NCI-H2029 (cell line): ENCODE measurements around the gene FCRLA.
"Not testable (repeated sequence)": the region's sequence is repeated elsewhere in the genome, so short reads cannot be mapped to it uniquely, and the experiment has no call there.

Experiments
- DNase-seq: peaks from one replicate; lab custom pipeline; 2025; lab: John Stamatoyannopoulos, UW

FCRLA gene

DNA sequence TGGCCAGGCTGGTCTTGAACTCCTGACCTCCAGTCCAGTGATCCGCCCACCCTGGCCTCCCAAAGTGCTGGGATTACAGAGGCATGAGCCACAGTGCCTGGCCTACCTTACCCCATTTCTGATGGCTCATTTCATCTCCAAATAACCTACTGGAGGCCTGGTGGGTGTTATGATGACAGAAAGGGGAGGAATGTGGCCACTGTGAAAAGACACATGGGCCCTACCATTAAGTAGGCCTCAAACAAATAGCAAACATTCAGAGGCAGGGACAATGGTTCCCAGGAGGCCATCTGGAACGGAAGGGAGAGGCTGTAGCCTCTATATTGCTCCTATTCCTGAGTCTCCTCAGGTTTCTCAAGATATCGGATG lies 932 bp upstream of the FCRLA start:
- DNase-seq: no peak

DNA sequence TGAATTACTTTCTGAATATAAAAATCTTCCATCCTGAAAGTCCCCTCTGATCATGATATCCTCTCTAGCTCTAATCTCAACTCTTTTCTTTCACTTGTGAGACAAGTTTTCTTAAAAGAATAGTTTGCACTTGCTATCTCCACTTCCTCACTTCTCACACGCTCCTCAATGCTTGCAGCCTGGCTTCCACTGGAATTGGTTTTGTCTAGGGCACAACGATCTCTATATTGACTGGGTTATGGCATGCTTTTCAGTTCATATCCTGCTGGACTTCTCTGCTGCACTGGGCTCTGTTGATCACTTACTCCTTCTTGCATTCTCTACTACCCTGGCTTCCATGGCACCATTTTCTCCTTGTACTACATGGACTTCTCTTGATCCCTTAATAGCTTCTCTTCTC lies 474 bp downstream of the FCRLA start:
- no peak for DNase-seq

DNA sequence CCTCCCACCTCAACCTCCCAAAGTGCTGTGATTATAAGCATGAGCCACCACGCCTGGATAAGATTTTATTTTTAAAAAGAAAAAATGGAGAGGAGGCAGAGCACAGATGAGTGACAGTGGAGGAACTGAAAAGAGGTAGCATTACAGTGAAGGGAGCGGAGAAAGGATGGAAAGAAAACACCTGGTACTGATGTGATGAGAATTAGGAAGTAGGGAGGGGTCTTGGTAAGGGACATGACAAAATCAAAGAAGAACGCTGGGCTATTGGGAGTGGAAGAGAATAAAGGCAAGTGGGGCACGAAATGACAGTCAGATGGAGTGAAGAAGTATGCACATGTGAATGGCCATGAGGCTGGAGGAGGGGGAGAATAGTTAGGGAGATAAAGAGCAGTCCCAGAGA lies 2.3 kb downstream of the FCRLA start:
- no peak for DNase-seq

DNA sequence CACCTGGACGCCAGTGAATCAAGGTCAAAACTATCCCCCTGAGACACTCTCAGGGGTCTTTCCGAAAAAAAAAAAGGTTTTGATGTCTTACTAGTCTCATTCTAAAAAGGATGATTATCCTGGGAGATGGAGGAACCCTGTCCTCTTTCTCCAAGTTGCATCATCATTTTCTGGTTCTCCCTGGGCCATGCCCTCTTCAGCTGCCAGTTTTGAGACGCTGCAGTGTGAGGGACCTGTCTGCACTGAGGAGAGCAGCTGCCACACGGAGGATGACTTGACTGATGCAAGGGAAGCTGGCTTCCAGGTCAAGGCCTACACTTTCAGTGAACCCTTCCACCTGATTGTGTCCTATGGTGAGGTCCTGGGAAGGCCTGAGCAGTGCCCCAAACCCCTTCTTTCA lies 3.5 kb downstream of the FCRLA start:
- DNase-seq: no peak

DNA sequence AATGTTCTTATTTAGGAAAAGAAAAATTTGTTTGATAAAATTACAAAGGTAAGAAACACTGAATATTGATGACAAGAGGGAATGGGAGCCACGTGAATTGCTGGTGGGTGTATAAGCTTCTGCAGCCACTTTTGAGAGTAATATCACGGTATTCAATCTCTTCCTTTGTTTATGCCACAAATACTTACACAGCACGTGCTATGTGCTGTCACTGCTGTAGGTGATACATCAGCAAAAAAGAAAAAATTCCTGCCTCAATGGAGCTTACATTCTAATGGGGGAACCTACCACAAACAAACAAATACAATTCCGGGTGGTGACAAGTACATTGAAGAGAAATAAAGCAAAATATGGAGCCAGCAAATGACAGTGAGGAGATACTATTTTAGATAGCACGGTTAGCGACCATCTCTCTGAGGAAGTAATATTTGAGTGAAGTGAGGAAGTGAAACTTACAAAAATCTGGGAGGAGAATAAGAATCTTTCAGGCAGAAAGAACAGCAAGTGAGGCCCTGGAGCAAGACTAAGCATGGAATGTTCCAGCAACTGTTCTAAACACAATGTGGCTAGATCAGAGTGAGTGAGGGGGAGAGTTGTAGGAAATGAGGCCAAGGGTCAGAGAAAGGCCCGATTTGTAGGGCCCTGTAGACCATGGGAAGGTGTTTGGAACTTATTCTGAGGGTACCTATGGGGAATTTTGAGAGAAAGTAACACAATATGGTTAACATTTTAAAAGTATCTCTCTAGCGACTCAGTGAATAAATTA lies 11.7 kb downstream of the FCRLA start:
- DNase-seq: no peak

DNA sequence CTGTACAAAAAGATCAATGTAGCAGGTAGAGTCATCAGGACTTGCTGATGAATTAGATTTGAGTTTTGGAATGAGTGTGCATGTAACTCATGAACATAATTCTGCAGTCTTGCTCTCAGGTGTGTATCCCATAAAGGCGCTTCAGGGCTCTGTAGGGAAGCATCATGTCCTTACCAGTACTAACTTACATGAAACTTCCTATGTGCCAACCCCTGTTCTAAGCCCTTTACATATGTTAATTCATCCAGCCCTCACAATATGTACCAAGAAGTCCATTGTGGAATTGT lies 12.2 kb downstream of the FCRLA start:
- DNase-seq: no peak

DNA sequence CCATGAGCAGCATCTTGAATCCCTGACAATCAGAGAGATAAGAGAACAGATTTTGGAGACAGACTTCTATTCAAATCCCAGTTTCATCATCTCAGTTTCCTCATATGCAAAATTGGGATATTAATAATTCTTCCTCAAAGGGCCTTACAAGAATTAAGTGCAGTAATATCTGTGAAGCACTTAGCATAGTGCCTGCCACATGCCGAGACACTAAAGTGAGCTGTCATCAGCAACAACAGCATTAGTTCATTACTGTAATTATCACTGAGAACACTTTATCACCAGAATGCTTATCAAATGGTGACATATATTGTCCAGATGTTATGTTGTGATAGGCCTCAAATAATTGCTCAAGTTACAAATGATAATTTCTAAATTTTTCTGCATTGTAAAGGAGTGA lies 13.4 kb downstream of the FCRLA start:
- DNase-seq: no peak

DNA sequence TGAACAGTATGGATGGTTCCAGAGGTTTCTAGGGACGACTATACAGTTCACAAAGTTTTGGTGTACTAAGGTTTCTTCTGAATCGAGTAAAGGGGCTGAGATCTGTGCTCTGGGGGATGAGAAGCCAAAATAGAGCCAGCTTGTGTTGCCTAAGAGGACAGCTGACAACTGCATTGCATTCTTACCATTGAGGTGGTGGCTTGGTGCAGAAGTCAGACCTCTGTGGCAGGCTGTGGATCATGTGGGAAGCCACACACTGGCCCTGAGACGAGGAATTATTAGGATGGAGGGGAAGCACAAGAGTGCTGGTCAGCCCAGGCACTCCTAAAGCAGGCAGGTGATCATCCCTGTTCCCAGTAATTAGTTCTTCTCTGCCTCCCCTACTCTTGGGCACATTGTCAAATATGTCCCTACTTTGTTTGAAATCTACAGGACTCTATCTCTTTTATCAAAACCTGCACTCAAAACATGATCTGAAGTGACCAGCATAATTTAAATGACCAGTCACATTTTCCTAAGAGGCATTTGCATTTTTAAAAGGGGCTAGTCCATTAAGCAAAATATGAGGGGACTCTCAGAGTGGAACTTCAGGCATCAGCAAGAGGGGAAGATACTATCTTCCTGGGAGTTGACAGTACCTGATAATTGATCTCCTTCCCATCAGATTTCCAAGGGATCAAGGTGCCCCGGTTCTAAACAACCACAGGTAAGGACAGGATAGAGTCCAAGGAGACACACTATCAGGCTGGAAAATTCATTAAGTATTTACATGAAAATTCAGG lies 14.1 kb downstream of the FCRLA start, which contains the start of gene FCRLB:
FCRLB (plus strand) TSS at position 589 of the 782 bp plus-strand sequence. CDS start 1,129 bp downstream, outside the sequence.
- DNase-seq: no peak

DNA sequence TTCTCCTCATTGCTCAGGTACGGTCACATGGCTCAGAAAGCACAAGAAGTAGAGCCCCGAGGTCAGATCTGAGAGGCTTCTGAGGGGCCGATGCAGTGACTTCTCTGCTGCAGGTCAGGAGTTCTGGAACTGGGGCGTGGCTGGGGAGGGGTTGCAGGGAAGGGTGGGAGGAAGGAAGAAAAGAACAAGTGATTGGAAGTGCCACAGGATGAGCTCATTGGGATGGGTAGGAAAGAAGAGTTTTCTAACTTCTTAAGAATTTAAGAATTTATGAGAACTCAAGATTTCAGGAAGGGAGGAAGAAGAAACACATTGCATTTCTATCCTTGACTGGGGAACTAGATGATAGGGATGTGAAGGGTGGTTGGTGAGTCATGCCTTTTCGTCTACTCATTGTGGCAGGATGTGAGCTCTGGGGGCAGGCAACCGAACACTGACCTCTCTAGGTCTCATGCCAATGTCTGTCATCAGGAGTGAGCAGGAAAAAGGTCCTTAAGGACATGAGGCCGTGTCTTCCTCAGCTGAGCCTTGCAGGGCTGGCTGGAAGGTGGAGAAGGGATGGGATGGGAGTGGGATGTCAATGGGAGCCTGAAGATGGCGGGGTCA lies 14.8 kb downstream of the FCRLA start:
- DNase-seq: no peak

DNA sequence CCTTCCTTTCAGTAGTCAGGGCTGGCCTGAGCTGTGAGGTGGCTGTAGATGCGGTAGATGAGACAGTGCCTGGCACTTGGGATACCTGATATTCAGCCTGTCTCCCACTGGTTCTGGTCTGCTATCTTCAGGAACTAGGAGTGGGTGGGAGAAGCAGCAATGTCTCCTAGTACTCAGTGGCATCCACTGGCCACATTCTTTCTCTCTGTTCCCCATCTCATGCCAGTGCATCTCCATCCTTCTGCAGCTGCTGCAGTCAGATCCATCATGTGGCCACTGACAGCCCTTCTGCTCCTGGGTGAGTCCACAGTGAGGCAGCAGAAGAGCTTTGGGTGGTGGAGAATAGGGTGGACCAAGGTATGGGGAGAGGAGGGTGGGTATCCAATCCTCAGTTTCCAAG lies 15.4 kb downstream of the FCRLA start:
- DNase-seq: no peak

DNA sequence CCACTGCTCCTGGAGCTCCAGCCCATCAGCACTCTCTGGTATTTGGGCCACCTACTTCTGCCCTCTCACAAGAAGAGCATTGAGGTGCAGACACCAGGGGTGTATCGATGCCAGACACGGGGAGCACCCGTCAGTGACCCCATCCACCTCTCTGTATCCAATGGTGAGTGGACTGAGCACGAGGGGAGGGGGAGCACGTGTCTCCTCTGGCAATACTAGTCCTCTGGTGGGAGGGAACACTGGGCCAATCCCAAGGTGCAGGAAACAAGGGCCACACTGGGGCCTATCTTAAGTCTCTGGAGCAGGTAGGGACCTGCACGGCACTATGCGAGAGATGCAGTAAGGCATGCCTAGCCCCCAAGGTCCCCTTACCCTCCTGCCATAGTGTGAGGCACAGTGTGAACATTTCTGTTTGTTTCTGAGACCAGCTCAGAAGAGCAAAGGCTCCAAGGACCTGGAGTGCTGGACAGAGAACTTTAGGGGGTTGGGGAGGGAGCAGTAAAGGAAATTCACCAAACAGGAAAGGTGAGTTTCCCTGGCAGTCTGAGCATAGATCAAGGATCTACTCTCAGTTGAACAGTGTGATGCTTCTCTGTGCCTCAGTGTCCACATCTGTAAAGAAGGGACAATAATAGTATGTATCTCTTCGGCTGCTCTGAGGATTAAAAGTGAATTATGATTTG lies 16.6 kb downstream of the FCRLA start:
- DNase-seq: no peak

DNA sequence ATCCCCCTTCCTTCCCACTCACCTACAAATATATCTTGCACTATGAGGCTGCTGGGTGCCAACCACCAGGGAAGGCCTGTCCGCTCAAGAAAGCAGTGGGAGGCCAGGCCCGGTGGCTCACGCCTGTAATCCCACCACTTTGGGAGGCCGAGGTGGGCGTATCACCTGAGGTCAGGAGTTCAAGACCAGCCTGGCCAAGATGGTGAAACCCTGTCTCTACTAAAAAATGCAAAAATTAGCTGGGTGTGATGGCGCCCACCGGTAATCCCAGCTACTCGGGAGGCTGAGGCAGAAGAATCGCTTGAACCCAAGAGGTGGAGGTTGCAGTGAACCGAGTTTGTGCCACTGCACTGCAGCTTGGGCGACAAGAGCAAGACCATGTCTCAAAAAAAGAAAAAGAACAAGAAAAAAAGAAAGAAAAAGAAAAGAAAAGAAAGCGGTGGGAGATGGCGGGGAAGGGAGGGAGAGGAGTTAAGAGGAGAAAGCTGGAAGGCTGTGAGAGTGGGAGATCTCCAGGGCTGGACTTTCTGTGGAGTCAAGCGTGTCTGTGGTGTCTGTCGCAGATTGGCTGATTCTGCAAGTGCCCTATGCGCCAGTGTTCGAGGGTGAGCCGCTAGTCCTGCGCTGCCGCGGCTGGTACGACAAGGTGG lies 18.4 kb downstream of the FCRLA start:
- not testable (repeated sequence) for DNase-seq

DNA sequence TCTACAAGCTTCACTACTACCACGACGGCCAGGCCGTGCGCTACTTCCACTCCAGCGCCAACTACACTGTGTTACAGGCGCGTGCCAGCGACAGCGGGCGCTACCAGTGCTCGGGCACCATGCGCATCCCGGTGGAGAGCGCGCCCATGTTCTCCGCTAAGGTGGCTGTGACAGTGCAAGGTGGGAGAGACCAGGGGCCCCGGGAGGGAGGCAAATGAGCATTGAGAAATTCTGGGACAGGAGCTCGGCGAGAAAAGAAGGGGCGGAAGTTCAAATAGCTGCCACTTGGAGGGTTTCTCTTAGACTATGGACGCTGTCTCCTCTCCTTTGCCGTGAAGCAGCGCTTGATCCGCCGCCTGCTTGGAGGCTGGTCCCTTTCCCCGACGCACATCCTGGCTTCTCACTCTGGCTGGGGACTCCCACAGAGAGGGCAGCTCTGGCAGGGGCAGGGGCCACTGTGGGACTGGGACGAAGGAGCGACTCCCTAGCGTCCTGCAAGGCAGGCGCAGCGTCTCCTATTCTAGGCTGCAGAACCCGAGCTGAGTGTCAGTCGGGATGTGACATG lies 19.0 kb downstream of the FCRLA start:
- DNase-seq: no peak

DNA sequence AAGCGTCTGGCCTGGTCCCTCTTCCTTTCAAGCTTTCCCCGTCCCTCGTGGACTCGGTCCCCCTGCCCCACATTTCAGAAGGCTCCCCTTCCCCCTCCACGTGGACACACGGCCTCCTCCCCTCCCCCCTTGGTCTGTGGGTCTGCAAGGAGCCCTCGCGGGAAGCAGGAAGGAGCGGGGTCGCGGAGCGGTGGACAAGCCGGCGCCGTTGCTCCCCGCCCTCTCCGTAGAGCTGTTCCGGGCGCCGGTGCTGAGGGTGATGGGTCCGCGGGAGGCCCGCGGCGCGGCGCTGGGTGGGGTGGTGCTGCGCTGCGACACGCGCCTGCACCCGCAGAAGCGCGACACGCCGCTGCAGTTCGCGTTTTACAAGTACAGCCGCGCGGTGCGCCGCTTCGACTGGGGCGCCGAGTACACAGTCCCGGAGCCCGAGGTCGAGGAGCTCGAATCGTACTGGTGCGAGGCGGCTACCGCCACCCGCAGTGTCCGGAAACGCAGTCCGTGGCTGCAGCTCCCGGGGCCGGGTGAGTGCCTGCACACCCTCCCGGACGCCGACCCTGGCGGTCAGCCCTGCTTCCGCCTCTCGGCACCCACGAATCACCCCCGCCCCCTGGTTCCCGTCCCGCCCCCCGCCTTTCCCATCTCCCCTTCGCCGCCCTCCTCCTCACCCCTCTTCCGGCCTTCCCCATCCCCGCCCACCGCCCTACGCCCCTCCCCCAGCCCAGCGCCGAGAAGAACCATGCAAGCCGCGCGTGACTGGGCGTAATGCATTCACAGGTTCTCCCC lies 19.6 kb downstream of the FCRLA start:
- peak; percentile 9 for DNase-seq

DNA sequence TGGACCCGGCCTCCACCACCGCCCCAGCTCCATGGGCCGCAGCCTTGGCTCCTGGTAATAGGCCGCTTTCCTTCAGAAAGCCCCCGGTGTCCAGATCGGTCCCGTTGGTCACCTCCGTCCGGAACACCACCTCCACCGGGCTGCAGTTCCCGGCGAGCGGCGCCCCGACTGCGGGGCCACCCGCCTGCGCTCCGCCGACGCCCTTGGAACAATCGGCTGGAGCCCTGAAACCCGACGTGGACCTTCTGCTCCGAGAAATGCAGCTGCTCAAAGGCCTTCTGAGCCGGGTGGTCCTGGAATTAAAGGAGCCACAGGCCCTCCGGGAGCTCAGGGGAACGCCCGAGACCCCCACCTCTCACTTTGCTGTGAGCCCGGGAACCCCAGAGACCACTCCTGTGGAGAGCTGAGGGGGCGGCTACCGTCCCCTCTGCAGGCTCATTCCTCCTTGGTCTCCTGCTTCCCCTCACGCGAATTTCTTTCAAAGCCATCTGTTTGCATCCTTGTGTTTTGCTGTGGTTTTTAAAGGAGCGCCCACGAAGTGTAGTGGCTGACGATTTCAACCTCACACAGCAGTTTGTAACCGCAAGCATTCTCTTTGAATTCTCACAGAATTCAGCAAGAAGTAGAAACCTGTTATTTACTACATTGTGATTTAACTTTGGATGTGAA lies 20.4 kb downstream of the FCRLA start:
- no peak for DNase-seq

DNA sequence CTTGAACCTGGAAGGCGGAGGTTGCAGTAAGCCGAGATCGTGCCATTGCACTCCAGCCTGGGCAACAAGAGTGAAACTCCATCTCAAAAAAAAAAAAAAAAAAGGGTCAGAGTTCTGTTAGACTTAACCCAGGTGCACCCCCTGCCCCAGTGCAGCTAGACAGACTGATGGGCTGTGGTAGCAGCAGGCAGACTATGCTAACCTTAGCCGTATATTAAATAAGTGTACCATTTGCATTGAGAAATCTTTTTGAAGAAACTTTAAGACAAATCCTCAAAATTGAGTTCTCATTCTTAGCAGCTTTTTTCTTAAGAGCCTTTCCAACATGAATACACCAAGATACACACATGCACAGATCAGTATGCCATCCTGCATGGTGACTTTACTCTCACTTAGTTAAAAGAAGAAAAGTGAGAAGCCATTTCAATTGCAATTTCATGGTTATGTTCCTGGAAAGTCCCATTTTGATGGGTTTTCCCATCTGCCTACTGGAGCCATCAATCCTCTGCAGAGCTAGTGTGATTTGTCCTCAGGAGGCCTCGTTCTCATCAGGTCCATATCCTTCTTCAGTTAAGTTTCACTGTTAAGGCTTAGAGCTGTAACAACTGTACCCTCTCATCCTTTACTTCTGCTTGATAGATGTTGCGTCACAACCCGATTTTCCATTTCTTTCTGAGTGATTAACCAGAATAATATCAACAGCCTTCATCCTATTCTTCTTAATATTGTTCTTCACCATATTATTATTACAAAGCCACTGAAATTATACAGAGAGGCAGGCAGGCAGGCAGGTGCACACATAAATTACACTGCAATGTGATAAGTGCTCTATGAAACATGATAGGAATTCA lies 21.6 kb downstream of the FCRLA start:
- no peak for DNase-seq

DNA sequence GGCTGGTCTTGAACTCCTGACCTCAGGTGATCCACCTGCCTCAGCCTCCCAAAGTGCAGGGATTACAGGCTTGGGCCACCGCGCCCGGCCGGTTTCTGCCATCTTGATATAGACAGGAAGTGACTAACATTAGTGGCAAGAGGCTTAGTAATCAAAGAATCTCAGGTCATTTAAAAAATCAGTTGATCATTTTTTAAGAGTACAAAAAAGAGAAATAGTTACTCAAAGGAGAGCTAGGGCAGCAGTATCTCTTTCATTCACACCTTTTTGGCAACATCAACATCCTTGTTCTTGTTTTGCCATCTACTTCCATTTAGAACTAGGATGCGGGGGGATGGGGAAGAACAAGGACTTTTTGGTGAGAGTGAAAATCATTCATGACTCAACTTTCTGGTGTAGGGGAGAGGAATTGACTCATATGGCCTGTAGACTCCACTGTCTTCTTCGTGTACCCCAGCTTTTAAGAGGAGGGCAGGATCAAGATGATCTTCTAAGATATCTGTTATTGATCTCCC lies 23.1 kb downstream of the FCRLA start:
- no peak for DNase-seq

DNA sequence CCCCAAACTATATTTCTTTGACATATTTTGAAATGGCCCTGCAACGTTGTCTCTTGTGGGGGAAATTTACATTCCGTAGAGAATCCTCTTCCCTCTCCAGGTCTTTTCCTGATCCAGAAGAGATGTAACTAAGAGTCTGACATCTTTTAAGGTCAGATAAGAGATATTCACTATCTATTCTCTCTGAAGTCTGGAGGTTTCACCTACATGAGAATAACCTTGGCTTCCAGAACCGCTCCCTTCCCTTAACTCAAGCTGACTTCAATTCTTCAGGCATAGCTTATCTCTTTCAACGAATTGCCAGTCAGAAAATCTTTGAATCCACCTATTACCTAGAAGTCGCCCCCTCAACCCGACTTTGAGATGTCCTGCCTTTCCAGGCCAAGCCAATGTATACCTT lies 24.2 kb downstream of the FCRLA start:
- DNase-seq: no peak

DNA sequence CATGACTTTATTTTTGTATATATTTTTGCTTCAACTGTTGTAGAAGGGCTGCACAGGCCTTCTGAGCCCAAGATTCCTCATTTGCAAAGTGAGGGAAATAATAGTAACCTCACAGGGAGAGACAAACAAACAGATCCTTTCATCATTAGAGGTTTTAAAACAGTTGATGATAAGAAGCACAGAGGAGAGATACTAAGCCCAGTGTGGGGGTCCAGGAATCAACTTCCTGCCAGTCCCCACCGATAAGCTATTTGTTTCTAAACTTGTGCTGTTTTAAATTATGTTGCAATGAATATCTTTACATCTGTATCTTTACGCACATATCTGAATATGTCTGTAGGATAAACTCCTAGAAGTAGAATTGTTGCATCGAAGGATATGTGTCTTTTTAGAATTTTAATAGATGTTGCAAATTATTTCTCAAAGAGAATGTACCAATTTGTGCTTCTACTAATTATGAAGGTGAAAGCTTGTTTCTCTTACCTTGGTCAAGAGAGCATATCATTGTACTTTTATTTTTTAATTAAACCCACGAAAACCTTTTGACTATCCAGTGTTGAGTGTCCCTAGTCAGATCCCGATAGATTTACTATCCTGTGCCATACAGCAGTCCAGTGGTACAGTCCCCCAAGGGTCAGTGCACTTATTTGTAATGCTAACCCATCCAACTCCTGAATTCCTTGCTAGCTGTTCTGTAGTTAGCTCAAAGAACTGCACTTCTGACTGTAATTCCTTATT lies 25.1 kb downstream of the FCRLA start:
- no peak for DNase-seq
